Psoas muscle (tissue), 8 donors: ENCODE measurements around the gene ZFTA. TPM values are rescaled to one million over a fixed set of nuclear protein-coding genes. Genes with fewer than 3 reads are reported as not detected.

Source experiments
- ATAC-seq, 4 donors: fragments of 200-7000 bp; cut with Tn5 transposase; one replicate each; pipeline ENCODE4 v1.9.1; 2020; ENCODE audit warnings: moderate library complexity in 3 of 4, mild to moderate bottlenecking in 2 of 4
- DNase-seq, 2 donors: peaks; one replicate each; pipeline ENCODE4 v3.0.0-alpha.2; 2020
- H3K27ac ChIP-seq: fragments of 200-600 bp; one replicate; pipeline ENCODE4 v1.8.0; 2022
- H3K27me3 ChIP-seq, 3 donors: fragments of 200-600 bp in 1 of 3; one replicate each; pipeline versions ENCODE4 v1.6.1 to v1.8.0; 2013 to 2022; ENCODE audit warnings: low read length in 2 of 3, mild to moderate bottlenecking in 2 of 3, moderate library complexity in 1 of 3; ENCODE audit not compliant: insufficient read depth in 3 of 3
- H3K36me3 ChIP-seq, 2 donors: fragments of 200-600 bp in 1 of 2; one replicate each; pipeline versions ENCODE4 v1.6.1 to v1.8.0; 2013 to 2022; ENCODE audit warnings: low read depth in 1 of 2, mild to moderate bottlenecking in 1 of 2, moderate library complexity in 1 of 2; ENCODE audit not compliant: insufficient read depth in 1 of 2
- H3K4me1 ChIP-seq: fragments of 200-600 bp; one replicate; pipeline ENCODE4 v1.8.0; 2022
- H3K4me3 ChIP-seq: fragments of 200-600 bp; one replicate; pipeline ENCODE4 v1.8.0; 2022; ENCODE audit warnings: mild to moderate bottlenecking
- H3K9me3 ChIP-seq: fragments of 200-600 bp; one replicate; pipeline ENCODE4 v1.8.0; 2022
- WGBS, 3 donors: extraction: QIAGEN DNeasy Blood & Tissue Kit; methylation state at CpG; one replicate each; pipeline versions ENCODE4 v1.1.6 to v1.1.7; 2013; 5-methylcytosine and 5-hydroxymethylcytosine counted together
- intact Hi-C, 2 donors: fragments of 100-400 bp; cut with DNase I; formaldehyde crosslinking; loops; one replicate each; pipeline versions ENCODE4 v1.11.0 to v1.14.2; 2022
- polyA plus RNA-seq, 3 donors: library from polyadenylated mRNA; stranded (reverse); fragments of 200-250 nt; gene quantifications; one replicate each; pipeline ENCODE4 v1.2.3, GENCODE V29; 2013
- total RNA-seq, 4 donors: library from RNA; stranded (reverse); fragmentation: NEBNext Ultra II Directional in 2 of 4; extraction: Animal tissue kit (Norgen Biotek cat#: 25700) in 2 of 4; gene quantifications; one replicate each; pipeline versions ENCODE4 v1.2.1 to v1.2.4, GENCODE V29; 2021 to 2023
- TF ChIP-seq, protein P1 (sequence below): fragments of 200-600 bp; IDR thresholded peaks from one replicate; pipeline ENCODE4 v1.8.0; 2022; ENCODE audit warnings: antibody characterized with exemption
- donor health status: healthy with polysubstance abuse.
- donor health status: DM: no; HTN: no; CAD: no; lungs with moderate emphysema.
- donor health status: Bipolar disorder and iron deficiency.
- donor health status: healthy.
- donor health status: DM: yes; HTN: yes; CAD: no.
- donor health status: DM: no; HTN: no; CAD: no.
- donor health status: DM: no; HTN: no; CAD: no.
- donor health status: DM: yes; HTN: yes; CAD: no.

Gene ZFTA
- total and polyA plus RNA-seq, 7 donors = 2.1 to 14.7 (median 7.5) TPM

DNA sequence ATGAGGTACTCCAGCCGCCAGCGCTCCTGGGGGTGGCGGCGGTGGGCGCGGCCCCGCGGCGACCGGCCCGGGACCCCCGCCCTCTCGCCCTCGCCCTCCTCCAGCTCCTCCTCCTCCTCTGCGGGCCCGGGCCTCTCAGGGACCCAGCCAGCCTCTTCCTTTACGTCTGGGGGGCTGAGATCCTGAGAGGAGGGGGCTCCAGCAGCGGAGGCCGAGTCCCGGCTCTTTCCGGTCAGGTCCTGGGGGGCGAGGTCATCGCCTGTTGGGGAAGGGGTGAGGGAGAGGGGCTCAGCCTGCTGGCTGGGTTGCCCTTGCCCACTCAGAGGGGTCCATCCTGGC, 4.3 kb downstream of the ZFTA start:
- Histone ChIP-seq H3K27ac (no peak overlapping the region), H3K36me3 (peaks cover 0 to 18% of the 10 kb centered on the region in 2 donors), H3K4me3 (no peak overlapping the region), H3K27me3 (no peaks in the 10 kb centered on the region), H3K4me1 (peaks cover 5% of the 10 kb centered on the region), H3K9me3 (no peaks in the 10 kb centered on the region)
- DNase-seq = peak in 1 of 2 donors; percentile 53
- TF ChIP-seq, protein P1, sequence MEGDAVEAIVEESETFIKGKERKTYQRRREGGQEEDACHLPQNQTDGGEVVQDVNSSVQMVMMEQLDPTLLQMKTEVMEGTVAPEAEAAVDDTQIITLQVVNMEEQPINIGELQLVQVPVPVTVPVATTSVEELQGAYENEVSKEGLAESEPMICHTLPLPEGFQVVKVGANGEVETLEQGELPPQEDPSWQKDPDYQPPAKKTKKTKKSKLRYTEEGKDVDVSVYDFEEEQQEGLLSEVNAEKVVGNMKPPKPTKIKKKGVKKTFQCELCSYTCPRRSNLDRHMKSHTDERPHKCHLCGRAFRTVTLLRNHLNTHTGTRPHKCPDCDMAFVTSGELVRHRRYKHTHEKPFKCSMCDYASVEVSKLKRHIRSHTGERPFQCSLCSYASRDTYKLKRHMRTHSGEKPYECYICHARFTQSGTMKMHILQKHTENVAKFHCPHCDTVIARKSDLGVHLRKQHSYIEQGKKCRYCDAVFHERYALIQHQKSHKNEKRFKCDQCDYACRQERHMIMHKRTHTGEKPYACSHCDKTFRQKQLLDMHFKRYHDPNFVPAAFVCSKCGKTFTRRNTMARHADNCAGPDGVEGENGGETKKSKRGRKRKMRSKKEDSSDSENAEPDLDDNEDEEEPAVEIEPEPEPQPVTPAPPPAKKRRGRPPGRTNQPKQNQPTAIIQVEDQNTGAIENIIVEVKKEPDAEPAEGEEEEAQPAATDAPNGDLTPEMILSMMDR = no peak
- no peak for ATAC-seq
- WGBS, 3 donors = 90 to 92% (median 90%) methylated on average over 17 to 23 of the region's 23 CpGs
- intact Hi-C loops = loop anchor here in 1 of 2 donors (10.0 kb wide), 1 partner anchor 390 kb away; no protein-coding TSS in a partner anchor

DNA sequence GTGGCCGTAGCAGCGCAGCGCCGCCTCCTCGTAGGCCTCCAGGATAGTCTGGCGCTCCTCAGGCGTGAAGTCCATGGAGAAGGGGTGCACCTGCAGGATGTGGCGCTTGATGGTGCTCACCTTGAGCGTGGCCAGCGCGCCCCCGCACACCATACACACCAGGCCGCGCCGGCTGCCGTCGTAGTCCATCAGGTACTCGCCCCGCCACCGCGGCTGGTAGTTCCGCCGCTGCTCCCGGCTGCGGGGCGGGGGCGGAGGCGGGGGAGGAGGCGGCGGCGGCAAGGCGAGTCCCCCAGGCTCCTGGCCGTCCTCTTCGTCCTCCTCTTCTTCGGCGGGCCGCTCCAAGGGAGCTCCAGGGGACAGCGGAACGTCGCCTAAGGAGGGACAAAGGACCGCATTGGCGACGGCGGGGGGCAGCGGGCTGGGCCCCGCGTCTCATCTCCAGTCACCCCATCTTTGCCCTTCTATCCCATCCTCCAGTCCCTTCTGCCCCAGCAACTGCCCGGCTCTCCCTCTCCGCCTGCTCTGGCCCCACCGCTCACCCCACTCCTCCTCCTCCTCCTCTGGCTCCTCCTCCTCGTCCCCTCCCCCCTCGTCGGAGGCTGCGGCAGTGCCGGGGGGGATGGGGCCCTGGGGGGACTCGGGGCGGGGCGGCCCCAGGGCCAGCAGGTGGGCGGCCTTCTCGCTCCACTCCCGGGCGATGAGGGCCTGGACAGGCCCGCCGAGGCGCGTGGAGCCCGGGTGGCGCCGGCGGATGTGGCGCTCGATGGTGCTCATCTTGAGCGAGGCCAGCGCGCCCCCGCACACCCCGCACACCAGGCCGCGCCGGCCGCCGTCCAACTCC, 4.9 kb downstream of the ZFTA start:
- Histone ChIP-seq H3K36me3 (peaks cover 0 to 24% of the 10 kb centered on the region in 2 donors), H3K27me3 (no peaks in the 10 kb centered on the region), H3K4me1 (peaks cover 5% of the 10 kb centered on the region), H3K9me3 (no peaks in the 10 kb centered on the region), H3K27ac (no peak overlapping the region), H3K4me3 (peak overlapping the region; percentile 64)
- ATAC-seq (peak in 2 of 4 donors; percentile 1 to 8), DNase-seq (peak; percentile 61 to 69)
- WGBS, 3 donors = 77 to 83% (median 82%) methylated on average over 64 to 82 of the region's 82 CpGs
- TF ChIP-seq, protein P1 = no peak
- intact Hi-C loops = loop anchor here in 1 of 2 donors (10.0 kb wide), 1 partner anchor 391 kb away; no protein-coding TSS in a partner anchor

DNA sequence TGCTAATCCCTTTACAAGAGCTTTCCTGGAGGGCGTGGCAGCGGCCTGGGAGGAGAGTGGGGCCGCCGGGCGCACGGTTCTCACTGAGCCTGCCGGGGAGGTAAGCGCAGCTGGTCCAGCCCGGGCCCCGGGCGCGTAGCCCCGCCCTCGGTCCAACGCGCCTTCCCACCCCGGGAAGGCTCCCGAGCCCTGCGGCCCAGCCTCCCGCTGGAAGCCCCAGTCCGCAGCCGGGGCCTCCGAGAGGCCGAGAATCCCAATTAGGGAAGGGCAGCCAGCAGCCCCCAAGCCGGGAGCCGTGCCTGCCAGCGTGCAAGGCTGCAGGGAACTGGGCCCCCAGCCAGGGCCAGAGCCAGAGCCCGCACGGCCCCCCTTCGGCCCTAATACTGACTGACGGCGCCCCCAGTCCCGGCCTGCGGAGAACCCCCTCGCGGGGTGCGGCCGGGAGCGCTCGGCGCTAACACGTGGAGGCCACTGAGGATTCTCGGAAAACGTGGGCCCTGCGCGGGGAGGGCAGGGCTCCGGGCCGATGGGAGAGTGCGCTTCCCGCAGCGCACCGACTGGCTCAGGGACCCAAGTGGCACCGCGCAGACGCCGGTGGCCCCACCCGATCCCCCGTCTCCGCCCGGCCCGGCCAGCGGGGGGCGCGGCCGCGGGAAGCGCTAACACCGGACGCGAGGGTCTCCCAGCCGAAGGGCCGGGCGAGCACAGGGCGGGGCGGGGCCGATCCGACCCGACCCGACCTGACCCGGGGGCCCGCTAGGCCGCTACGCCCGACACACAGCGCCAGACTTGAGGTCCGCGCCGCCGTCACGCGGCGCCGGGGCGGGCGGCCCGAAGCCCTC, 5.7 kb downstream of the ZFTA start:
- Histone ChIP-seq H3K27ac (no peak overlapping the region), H3K4me1 (peaks cover 5% of the 10 kb centered on the region), H3K4me3 (peak overlapping the region; percentile 64), H3K9me3 (no peaks in the 10 kb centered on the region), H3K27me3 (no peaks in the 10 kb centered on the region), H3K36me3 (peaks cover 0 to 32% of the 10 kb centered on the region in 2 donors)
- DNase-seq (peak; percentile 52 to 72), ATAC-seq (peak; percentile 49 to 70 (median 63))
- intact Hi-C loops = loop anchor here in 1 of 2 donors (10.0 kb wide), 1 partner anchor 392 kb away; no protein-coding TSS in a partner anchor
- WGBS, 3 donors = 29 to 53% (median 33%) methylated on average over 73 to 96 of the region's 96 CpGs
- TF ChIP-seq, protein P1 = no peak

DNA sequence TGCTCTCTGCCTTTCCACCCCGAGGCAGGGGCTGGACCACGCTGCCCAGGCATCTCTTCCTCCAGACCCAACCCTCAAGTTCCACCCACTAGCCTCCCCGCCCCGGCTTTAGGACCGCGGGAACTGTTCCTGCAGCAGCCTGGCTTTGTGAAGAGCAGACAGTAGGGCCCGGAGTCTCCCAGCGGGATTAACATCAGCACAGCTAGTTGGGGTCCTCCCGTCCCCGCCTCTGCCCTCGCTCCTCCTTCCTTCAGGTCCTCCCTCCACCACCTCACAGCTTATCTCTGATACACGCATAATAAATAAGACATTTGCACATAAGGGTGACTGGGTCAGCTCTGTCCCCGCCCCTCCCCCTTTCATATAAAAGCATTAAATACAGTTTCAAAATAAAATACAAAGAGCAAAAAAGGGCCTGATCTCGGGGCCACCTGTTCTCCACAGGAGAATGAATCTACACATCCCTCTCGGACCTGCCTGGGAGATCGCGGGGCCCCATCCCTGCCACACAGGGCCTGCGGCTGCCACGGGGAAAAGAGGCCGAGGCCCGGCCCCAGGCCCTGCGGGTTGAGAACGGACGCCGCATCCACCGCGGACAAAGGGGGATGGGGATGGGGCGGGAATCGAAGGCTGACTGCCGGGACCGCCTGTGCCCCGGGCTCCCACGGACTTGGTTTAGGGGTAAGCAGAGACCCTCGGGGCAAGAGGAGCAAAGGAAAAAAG, 6.5 kb downstream of the ZFTA start:
- peak in 3 of 4 donors; percentile 3 to 22 (median 6) for ATAC-seq
- no peaks in the 10 kb centered on the region for H3K9me3 ChIP-seq
- WGBS, 3 donors = 44 to 67% (median 50%) methylated on average over 34 of the region's 34 CpGs
- H3K36me3 ChIP-seq = peaks cover 0 to 40% of the 10 kb centered on the region in 2 donors
- TF ChIP-seq, protein P1 = no peak
- H3K27ac ChIP-seq = no peak overlapping the region
- peak; percentile 28 to 58 for DNase-seq
- peaks cover 2% of the 10 kb centered on the region for H3K4me1 ChIP-seq
- intact Hi-C loops = loop anchor here in 1 of 2 donors (10.0 kb wide), 1 partner anchor 393 kb away; no protein-coding TSS in a partner anchor
- peak overlapping the region; percentile 64 for H3K4me3 ChIP-seq
- H3K27me3 ChIP-seq = no peaks in the 10 kb centered on the region
